ENCODE results near the gene TRIP12.

GRCh38 chr2:229943770-229944449, 22.1 kb upstream of the TRIP12 start:
- TF ChIP-seq POLR2A (IDR thresholded peaks at IDR 0.05; ENCODE audit: low read depth) (no peak), CTCF (IDR thresholded peaks at IDR 0.05) (no peak)

All from esophagus muscularis mucosa (tissue), 3 donors.